ENCODE results near the gene GPR35.

DNA sequence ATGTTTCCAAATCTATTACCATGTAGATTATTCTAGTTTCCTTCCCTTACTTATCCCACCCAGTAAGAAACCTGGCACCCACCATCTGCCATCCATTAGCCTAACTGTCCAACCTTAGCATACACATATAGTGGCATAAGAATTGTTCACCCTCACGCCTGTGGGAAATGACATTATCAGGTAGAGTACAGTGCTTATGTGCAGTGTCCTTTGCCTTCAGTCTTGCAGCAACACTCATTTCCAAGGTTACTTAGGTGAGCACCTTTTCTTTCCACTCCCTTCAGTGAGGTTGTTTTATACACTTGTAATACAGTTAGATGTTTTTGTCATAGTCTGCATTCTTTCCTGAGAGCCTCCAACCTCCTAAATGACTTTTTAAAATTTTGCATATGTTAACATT lies 39.3 kb downstream of the GPR35 start:
- TF ChIP-seq POLR2AphosphoS5 (IDR thresholded peaks at IDR 0.05; ENCODE audit: low read depth, low read length) = no peak
- TF ChIP-seq GABPA (IDR thresholded peaks at IDR 0.05; ENCODE audit: low read depth) = no peak
- TF ChIP-seq FOXJ3 (CRISPR knock-in tag; IDR thresholded peaks at IDR 0.05) = no peak
- TF ChIP-seq, protein P1, sequence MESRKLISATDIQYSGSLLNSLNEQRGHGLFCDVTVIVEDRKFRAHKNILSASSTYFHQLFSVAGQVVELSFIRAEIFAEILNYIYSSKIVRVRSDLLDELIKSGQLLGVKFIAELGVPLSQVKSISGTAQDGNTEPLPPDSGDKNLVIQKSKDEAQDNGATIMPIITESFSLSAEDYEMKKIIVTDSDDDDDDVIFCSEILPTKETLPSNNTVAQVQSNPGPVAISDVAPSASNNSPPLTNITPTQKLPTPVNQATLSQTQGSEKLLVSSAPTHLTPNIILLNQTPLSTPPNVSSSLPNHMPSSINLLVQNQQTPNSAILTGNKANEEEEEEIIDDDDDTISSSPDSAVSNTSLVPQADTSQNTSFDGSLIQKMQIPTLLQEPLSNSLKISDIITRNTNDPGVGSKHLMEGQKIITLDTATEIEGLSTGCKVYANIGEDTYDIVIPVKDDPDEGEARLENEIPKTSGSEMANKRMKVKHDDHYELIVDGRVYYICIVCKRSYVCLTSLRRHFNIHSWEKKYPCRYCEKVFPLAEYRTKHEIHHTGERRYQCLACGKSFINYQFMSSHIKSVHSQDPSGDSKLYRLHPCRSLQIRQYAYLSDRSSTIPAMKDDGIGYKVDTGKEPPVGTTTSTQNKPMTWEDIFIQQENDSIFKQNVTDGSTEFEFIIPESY (IDR thresholded peaks at IDR 0.05; ENCODE audit: borderline replicate concordance, low read depth) = no peak
- TF ChIP-seq, protein P2, sequence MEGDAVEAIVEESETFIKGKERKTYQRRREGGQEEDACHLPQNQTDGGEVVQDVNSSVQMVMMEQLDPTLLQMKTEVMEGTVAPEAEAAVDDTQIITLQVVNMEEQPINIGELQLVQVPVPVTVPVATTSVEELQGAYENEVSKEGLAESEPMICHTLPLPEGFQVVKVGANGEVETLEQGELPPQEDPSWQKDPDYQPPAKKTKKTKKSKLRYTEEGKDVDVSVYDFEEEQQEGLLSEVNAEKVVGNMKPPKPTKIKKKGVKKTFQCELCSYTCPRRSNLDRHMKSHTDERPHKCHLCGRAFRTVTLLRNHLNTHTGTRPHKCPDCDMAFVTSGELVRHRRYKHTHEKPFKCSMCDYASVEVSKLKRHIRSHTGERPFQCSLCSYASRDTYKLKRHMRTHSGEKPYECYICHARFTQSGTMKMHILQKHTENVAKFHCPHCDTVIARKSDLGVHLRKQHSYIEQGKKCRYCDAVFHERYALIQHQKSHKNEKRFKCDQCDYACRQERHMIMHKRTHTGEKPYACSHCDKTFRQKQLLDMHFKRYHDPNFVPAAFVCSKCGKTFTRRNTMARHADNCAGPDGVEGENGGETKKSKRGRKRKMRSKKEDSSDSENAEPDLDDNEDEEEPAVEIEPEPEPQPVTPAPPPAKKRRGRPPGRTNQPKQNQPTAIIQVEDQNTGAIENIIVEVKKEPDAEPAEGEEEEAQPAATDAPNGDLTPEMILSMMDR (IDR thresholded peaks at IDR 0.05) = no peak
- no peak for TF ChIP-seq TAF1 (IDR thresholded peaks at IDR 0.05; ENCODE audit: borderline replicate concordance, low read depth, low read length)
- no peak for TF ChIP-seq YY1 (IDR thresholded peaks at IDR 0.05; ENCODE audit: low read depth)
- TF ChIP-seq JUND (IDR thresholded peaks at IDR 0.05) = no peak

All from SK-N-SH (cell line).